CD14-positive monocyte (primary cell): Measurements from ENCODE around the gene PEDS1. TPM values are rescaled to one million over a fixed set of nuclear protein-coding genes. Genes with fewer than 3 reads are reported as not detected.
A peak's percentile ranks its signal among the peaks of the same experiment; 100 is the strongest.
"Not testable (repeated sequence)": the region's sequence is repeated elsewhere in the genome, so short reads cannot be mapped to it uniquely, and the experiment has no call there.

Source experiments
- DNase-seq, 3 donors: peaks; one replicate each; pipeline ENCODE4 v3.0.0-alpha.2; 2011 to 2022
- H2AFZ ChIP-seq: 2 replicates; pipeline ENCODE4 v1.6.0; 2012; ENCODE audit warnings: mild to moderate bottlenecking, low read depth, low read length, inconsistent platforms; ENCODE audit not compliant: insufficient read depth, poor library complexity, severe bottlenecking
- H3K27ac ChIP-seq, 2 donors: 1 replicate in 1 of 2; 2 replicates in 1 of 2; pipeline ENCODE4 v1.5.1; 2012 to 2013; ENCODE audit warnings: low read length in 2 of 2, control low read depth in 1 of 2, inconsistent platforms in 1 of 2, low read depth in 1 of 2, mild to moderate bottlenecking in 1 of 2
- H3K27me3 ChIP-seq, 2 donors: one replicate each; pipeline versions ENCODE4 v1.6.0 to v1.6.1; 2011 to 2013; ENCODE audit warnings: low read length in 2 of 2; ENCODE audit not compliant: control insufficient read depth in 2 of 2, insufficient read depth in 2 of 2
- H3K36me3 ChIP-seq, 2 donors: replicated peaks in 1 of 2; 1 replicate in 1 of 2; 2 replicates in 1 of 2; pipeline versions ENCODE4 v1.5.1 to v1.6.1; 2012 to 2013; ENCODE audit warnings: low read length in 2 of 2, control low read depth in 1 of 2, inconsistent platforms in 1 of 2, mild to moderate bottlenecking in 1 of 2; ENCODE audit not compliant: insufficient read depth in 2 of 2, control insufficient read depth in 1 of 2
- H3K4me1 ChIP-seq, 2 donors: 1 replicate in 1 of 2; 2 replicates in 1 of 2; pipeline versions ENCODE4 v1.5.1 to v1.6.1; 2012 to 2013; ENCODE audit warnings: low read length in 2 of 2, control low read depth in 1 of 2, inconsistent platforms in 1 of 2, mild to moderate bottlenecking in 1 of 2, moderate library complexity in 1 of 2; ENCODE audit not compliant: insufficient read depth in 2 of 2, control insufficient read depth in 1 of 2
- H3K4me2 ChIP-seq: replicated peaks from 2 replicates; pipeline ENCODE3; 2012; ENCODE audit warnings: low read length, moderate library complexity, mild to moderate bottlenecking; ENCODE audit not compliant: poor library complexity, severe bottlenecking; ENCODE audit errors: extremely low read depth
- H3K4me3 ChIP-seq, 3 experiments: fragments of 200-600 bp in 1 of 3; sonication (generic) in 1 of 3; replicated peaks in 1 of 3; 1 replicate in 2 of 3; 2 replicates in 1 of 3; pipeline ENCODE4 v1.5.1; 2011 to 2013; ENCODE audit warnings: low read length in 3 of 3, mild to moderate bottlenecking in 3 of 3, control low read depth in 2 of 3, low read depth in 2 of 3, inconsistent platforms in 1 of 3, moderate library complexity in 1 of 3
- H3K79me2 ChIP-seq: 2 replicates; pipeline ENCODE4 v1.6.0; 2012; ENCODE audit warnings: mild to moderate bottlenecking, control low read depth, inconsistent platforms, low read length, moderate library complexity; ENCODE audit not compliant: insufficient read depth
- H3K9ac ChIP-seq: 2 replicates; pipeline ENCODE4 v1.6.0; 2017; ENCODE audit warnings: low read length, mild to moderate bottlenecking; ENCODE audit not compliant: insufficient read depth, poor library complexity, severe bottlenecking
- H3K9me3 ChIP-seq, 2 donors: replicated peaks in 1 of 2; 1 replicate in 1 of 2; 2 replicates in 1 of 2; pipeline versions ENCODE4 v1.5.1 to v1.6.1; 2012 to 2013; ENCODE audit warnings: low read length in 2 of 2, control low read depth in 1 of 2; ENCODE audit not compliant: control insufficient read depth in 1 of 2, insufficient read depth in 1 of 2
- H4K20me1 ChIP-seq: 2 replicates; pipeline ENCODE4 v1.6.0; 2012; ENCODE audit warnings: mild to moderate bottlenecking, low read length, control low read depth, moderate library complexity; ENCODE audit not compliant: insufficient read depth
- H3K27ac Mint-ChIP-seq, 7 donors: one replicate each; pipeline ENCODE4 v1.8.0; 2020; ENCODE audit warnings: mild to moderate bottlenecking in 7 of 7, mixed read lengths in 7 of 7, moderate library complexity in 6 of 7, inconsistent platforms in 2 of 7
- H3K27me3 Mint-ChIP-seq, 3 donors: one replicate each; pipeline ENCODE4 v1.8.0; 2021 to 2022; ENCODE audit warnings: low read depth in 3 of 3, mild to moderate bottlenecking in 3 of 3, mixed read lengths in 3 of 3, moderate library complexity in 3 of 3, inconsistent platforms in 1 of 3
- H3K36me3 Mint-ChIP-seq, 2 donors: one replicate each; pipeline ENCODE4 v1.8.0; 2020; ENCODE audit warnings: mixed read lengths in 2 of 2, inconsistent platforms in 1 of 2, mild to moderate bottlenecking in 1 of 2
- H3K4me1 Mint-ChIP-seq: one replicate; pipeline ENCODE4 v1.8.0; 2020; ENCODE audit warnings: mild to moderate bottlenecking, mixed read lengths
- H3K4me3 Mint-ChIP-seq, 2 donors: one replicate each; pipeline ENCODE4 v1.8.0; 2020; ENCODE audit warnings: mild to moderate bottlenecking in 2 of 2, mixed read lengths in 2 of 2, moderate library complexity in 1 of 2
- H3K9me3 Mint-ChIP-seq, 7 donors: one replicate each; pipeline ENCODE4 v1.8.0; 2020 to 2022; ENCODE audit warnings: mixed read lengths in 7 of 7, mild to moderate bottlenecking in 6 of 7, moderate library complexity in 6 of 7, inconsistent platforms in 2 of 7
- WGBS: methylation state at CpG from one replicate; pipeline ENCODE4 v1.1.5; 2013; ENCODE audit warnings: missing lambda C conversion rate; ENCODE audit not compliant: insufficient coverage; 5-methylcytosine and 5-hydroxymethylcytosine counted together
- intact Hi-C, 2 donors: fragments of 100-400 bp; cut with micrococcal nuclease; formaldehyde crosslinking; loops; one replicate each; pipeline versions ENCODE4 v1.15.0 to v1.15.1; 2023
- polyA minus RNA-seq: library from RNA; depleted of rRNA, polyadenylated mRNA; stranded (reverse); fragments of >200 nt; gene quantifications from 2 replicates; pipeline ENCODE4 v1.2.3, GENCODE V29; 2012
- polyA plus RNA-seq, 3 donors: library from polyadenylated mRNA; depleted of rRNA in 1 of 3; unstranded in 2 of 3; stranded (reverse) in 1 of 3; fragments of 300-500 nt in 2 of 3; fragments of >200 nt in 1 of 3; fragmentation: Illumina TruSeq in 2 of 3; gene quantifications; 1 replicate in 2 of 3; 2 replicates in 1 of 3; pipeline ENCODE4 v1.2.3, GENCODE V29; 2012 to 2021
- total RNA-seq, 12 experiments: library from RNA in 1 of 12; stranded (reverse) in 1 of 12; fragments of 120-200 nt in 1 of 12; gene quantifications; one replicate each; pipeline ENCODE4 v1.2.4 and lab custom pipeline; 2013 to 2026; ENCODE audit warnings: mixed read lengths in 6 of 12, inconsistent platforms in 1 of 12
- TF ChIP-seq, protein P1 (sequence below): fragments of 200-600 bp; IDR thresholded peaks from one replicate; pipeline ENCODE4 v1.8.0; 2022; ENCODE audit warnings: antibody characterized with exemption, mild to moderate bottlenecking

PEDS1 gene
- 28.1 TPM for total RNA-seq (2013)
- polyA plus RNA-seq: 10 to 100 TPM; 19.6 to 48.1 (median 25.2) TPM
- 28.0 and 54.3 TPM in 2 replicates for polyA minus RNA-seq
- total RNA-seq (lab: John Stamatoyannopoulos, UW): 40.1 to 247 (median 96.6) reads per million in 11 experiments

- peaks cover 25 to 26% of the 10 kb centered on the region in 2 donors for H3K36me3 Mint-ChIP-seq
- peaks cover 30 to 41% of the 10 kb centered on the region in 2 donors for H3K4me1 ChIP-seq
- H3K4me3 ChIP-seq: peak within 1 kb of the TSS; percentile 78 to 84 (median 80)
- no peaks in the 10 kb centered on the region for H3K9me3 Mint-ChIP-seq
- H3K4me3 Mint-ChIP-seq: peak within 1 kb of the TSS; percentile 92
- peaks cover 9 to 19% of the 10 kb centered on the region in 2 donors for H3K36me3 ChIP-seq
- peak within 1 kb of the TSS; percentile 91 for H2AFZ ChIP-seq
- H3K4me1 Mint-ChIP-seq: peaks cover 39% of the 10 kb centered on the region
- peaks cover 14% of the 10 kb centered on the region for H4K20me1 ChIP-seq
- 2% methylated on average over 99 of the region's 99 CpGs for WGBS
- H3K79me2 ChIP-seq: peaks cover 47% of the 10 kb centered on the region
- H3K27me3 ChIP-seq: no peaks in the 10 kb centered on the region
- H3K27me3 Mint-ChIP-seq: peaks cover 1 to 9% (median 2%) of the 10 kb centered on the region in 3 donors
- peak within 1 kb of the TSS; percentile 97 for H3K9ac ChIP-seq
- intact Hi-C loops: no loop called here
- peak within 1 kb of the TSS; percentile 73 to 97 for H3K27ac ChIP-seq
- TF ChIP-seq, protein P1, sequence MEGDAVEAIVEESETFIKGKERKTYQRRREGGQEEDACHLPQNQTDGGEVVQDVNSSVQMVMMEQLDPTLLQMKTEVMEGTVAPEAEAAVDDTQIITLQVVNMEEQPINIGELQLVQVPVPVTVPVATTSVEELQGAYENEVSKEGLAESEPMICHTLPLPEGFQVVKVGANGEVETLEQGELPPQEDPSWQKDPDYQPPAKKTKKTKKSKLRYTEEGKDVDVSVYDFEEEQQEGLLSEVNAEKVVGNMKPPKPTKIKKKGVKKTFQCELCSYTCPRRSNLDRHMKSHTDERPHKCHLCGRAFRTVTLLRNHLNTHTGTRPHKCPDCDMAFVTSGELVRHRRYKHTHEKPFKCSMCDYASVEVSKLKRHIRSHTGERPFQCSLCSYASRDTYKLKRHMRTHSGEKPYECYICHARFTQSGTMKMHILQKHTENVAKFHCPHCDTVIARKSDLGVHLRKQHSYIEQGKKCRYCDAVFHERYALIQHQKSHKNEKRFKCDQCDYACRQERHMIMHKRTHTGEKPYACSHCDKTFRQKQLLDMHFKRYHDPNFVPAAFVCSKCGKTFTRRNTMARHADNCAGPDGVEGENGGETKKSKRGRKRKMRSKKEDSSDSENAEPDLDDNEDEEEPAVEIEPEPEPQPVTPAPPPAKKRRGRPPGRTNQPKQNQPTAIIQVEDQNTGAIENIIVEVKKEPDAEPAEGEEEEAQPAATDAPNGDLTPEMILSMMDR: no peak
- peak; percentile 86 to 89 (median 89) for DNase-seq
- H3K27ac Mint-ChIP-seq: peak within 1 kb of the TSS; percentile 79 to 96 (median 93)
- no peaks in the 10 kb centered on the region for H3K9me3 ChIP-seq
- peak within 1 kb of the TSS; percentile 95 for H3K4me2 ChIP-seq
Observed at GRCh38 chr20:50153500-50154377, at the start of gene PEDS1. TSS of gene PEDS1 (minus strand) at chr20:50153723. CDS start at chr20:50153637, 86 bp downstream.

GRCh38 chr20:50202677-50203076 is 49.2 kb upstream of the PEDS1 start:
- Mint-ChIP-seq H3K4me3 (no peak overlapping the region), H3K9me3 (peaks cover 0 to 18% (median 9%) of the 10 kb centered on the region in 7 donors), H3K36me3 (peaks cover 15 to 26% of the 10 kb centered on the region in 2 donors), H3K4me1 (peaks cover 37% of the 10 kb centered on the region), H3K27ac (no peak overlapping the region), H3K27me3 (peaks cover 0 to 6% (median 0%) of the 10 kb centered on the region in 3 donors)
- intact Hi-C loops: loop anchor here in 1 of 2 donors (5.0 kb wide), 1 partner anchor 45 kb away; no protein-coding TSS in a partner anchor
- TF ChIP-seq, protein P1: no peak
- H3K4me3 ChIP-seq: no peak overlapping the region
- no peaks in the 10 kb centered on the region for H3K27me3 ChIP-seq
- no peak overlapping the region for H2AFZ ChIP-seq
- H3K4me1 ChIP-seq: peaks cover 9 to 21% of the 10 kb centered on the region in 2 donors
- peaks cover 7% of the 10 kb centered on the region for H4K20me1 ChIP-seq
- H3K27ac ChIP-seq: no peak overlapping the region
- WGBS: 100% methylated on average over 1 of the region's 5 CpGs
- H3K4me2 ChIP-seq: no peak overlapping the region
- no peak for DNase-seq
- peaks cover 0 to 3% of the 10 kb centered on the region in 2 donors for H3K9me3 ChIP-seq
- H3K9ac ChIP-seq: no peak overlapping the region
- no peaks in the 10 kb centered on the region for H3K79me2 ChIP-seq
- no peaks in the 10 kb centered on the region for H3K36me3 ChIP-seq

DNA sequence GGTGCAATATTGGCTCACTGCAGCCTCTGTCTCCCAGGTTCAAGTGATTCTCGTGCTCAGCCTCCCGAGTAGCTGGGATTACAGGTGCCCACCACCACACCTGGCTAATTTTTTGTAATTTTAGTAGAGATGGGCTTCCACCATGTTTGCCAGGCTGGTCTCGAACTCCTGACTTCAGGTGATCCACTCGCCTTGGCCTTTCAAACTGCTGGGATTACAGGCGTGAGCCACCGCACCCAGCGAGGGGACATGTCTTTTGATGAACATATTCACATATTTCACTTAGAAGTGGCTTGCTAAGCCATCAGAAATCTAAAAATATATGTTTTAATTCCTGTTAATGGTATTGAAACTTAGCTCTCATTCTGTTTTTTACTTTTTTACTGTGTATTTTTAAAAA is 48.2 kb upstream of the PEDS1 start:
- not testable (repeated sequence) for H3K4me3 Mint-ChIP-seq, H3K27me3 ChIP-seq, H3K79me2 ChIP-seq, H3K4me2 ChIP-seq, H3K27ac ChIP-seq, H3K27me3 Mint-ChIP-seq, H3K4me3 ChIP-seq, H3K9me3 ChIP-seq, H3K36me3 ChIP-seq, H3K27ac Mint-ChIP-seq, H2AFZ ChIP-seq, H3K9ac ChIP-seq, DNase-seq
- H4K20me1 ChIP-seq: peaks cover 15% of the 10 kb centered on the region
- H3K4me1 ChIP-seq: peaks cover 18 to 30% of the 10 kb centered on the region in 2 donors
- WGBS: no CpG with 5 or more reads among the region's 7 CpGs
- Mint-ChIP-seq H3K4me1 (peaks cover 46% of the 10 kb centered on the region), H3K9me3 (peaks cover 0 to 18% (median 9%) of the 10 kb centered on the region in 7 donors), H3K36me3 (peaks cover 15 to 26% of the 10 kb centered on the region in 2 donors)
- intact Hi-C loops: loop anchor here (2.0 to 5.0 kb wide), 2 partner anchors 13 to 46 kb away; no protein-coding TSS in a partner anchor
